Measurements from ENCODE around the gene TCAP. TPM values are rescaled to one million over a fixed set of nuclear protein-coding genes. Genes with fewer than 3 reads are reported as not detected.
A peak's percentile ranks its signal among the peaks of the same experiment; 100 is the strongest.

Gene TCAP
- total RNA-seq, 1 donor from 2014 or later = 0.98 TPM

DNA sequence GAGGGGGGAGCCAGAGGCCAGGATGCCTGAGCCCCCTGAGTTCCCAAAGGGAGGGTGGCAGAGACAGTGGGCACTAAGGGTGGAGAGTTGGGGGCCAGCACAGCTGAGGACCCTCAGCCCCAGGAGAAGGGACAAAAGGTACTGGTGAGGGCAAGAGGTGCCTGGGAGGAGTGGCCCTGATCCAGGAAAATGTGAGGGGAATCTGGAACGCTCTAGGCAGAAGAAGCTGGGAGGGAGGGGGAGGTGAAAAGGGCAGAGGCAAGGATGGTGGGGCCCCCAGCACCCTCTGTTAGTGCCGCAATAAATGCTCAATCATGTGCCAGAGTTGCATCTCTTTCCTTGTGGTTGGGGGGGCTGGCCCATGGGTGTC lies 1.1 kb downstream of the TCAP start:
- H2AFZ ChIP-seq (ENCODE audit: low read depth, low read length) = no peak overlapping the region
- Mint-ChIP-seq H3K9me3 (ENCODE audit: unreplicated experiment) (no peaks in the 10 kb centered on the region), H3K36me3 (ENCODE audit: low read depth, unreplicated experiment) (peaks cover 1% of the 10 kb centered on the region), H3K4me1 (ENCODE audit: low read depth, unreplicated experiment) (peaks cover 7% of the 10 kb centered on the region), H3K27me3 (ENCODE audit: low read depth, unreplicated experiment) (peaks cover 22% of the 10 kb centered on the region), H3K27ac (ENCODE audit: unreplicated experiment) (peak overlapping the region; percentile 77), H3K4me3 (ENCODE audit: unreplicated experiment) (no peak overlapping the region)
- peaks cover 5% of the 10 kb centered on the region for H3K4me1 ChIP-seq (ENCODE audit: insufficient read depth, low read length)
- no peak overlapping the region for H3K27ac ChIP-seq (ENCODE audit: low read depth, low read length)
- peaks cover 26% of the 10 kb centered on the region for H3K27me3 ChIP-seq (ENCODE audit: insufficient read depth, low read length)
- H4K20me1 ChIP-seq (ENCODE audit: insufficient read depth, low read length) = peaks cover 17% of the 10 kb centered on the region
- TF ChIP-seq EZH2 (IDR thresholded peaks at IDR 0.05; ENCODE audit: insufficient read depth, low read length) = no peak
- TF ChIP-seq, protein P1, sequence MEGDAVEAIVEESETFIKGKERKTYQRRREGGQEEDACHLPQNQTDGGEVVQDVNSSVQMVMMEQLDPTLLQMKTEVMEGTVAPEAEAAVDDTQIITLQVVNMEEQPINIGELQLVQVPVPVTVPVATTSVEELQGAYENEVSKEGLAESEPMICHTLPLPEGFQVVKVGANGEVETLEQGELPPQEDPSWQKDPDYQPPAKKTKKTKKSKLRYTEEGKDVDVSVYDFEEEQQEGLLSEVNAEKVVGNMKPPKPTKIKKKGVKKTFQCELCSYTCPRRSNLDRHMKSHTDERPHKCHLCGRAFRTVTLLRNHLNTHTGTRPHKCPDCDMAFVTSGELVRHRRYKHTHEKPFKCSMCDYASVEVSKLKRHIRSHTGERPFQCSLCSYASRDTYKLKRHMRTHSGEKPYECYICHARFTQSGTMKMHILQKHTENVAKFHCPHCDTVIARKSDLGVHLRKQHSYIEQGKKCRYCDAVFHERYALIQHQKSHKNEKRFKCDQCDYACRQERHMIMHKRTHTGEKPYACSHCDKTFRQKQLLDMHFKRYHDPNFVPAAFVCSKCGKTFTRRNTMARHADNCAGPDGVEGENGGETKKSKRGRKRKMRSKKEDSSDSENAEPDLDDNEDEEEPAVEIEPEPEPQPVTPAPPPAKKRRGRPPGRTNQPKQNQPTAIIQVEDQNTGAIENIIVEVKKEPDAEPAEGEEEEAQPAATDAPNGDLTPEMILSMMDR (IDR thresholded peaks at IDR 0.05; ENCODE audit: insufficient read depth, low read depth, low read length) = no peak
- no peak for FAIRE-seq
- no peaks in the 10 kb centered on the region for H3K36me3 ChIP-seq (ENCODE audit: insufficient read depth, low read length)
- no peak overlapping the region for H3K4me3 ChIP-seq (ENCODE audit: insufficient read depth, low read depth, low read length)
- no peak overlapping the region for H3K9ac ChIP-seq (ENCODE audit: low read length)
- no peaks in the 10 kb centered on the region for H3K79me2 ChIP-seq (ENCODE audit: insufficient read depth, low read length)
- no peak overlapping the region for H3K4me2 ChIP-seq (ENCODE audit: low read length)
- H3K9me3 ChIP-seq (ENCODE audit: insufficient read depth, low read depth, low read length) = no peaks in the 10 kb centered on the region
- DNase-seq (ENCODE audit: low read depth) = no peak

DNA sequence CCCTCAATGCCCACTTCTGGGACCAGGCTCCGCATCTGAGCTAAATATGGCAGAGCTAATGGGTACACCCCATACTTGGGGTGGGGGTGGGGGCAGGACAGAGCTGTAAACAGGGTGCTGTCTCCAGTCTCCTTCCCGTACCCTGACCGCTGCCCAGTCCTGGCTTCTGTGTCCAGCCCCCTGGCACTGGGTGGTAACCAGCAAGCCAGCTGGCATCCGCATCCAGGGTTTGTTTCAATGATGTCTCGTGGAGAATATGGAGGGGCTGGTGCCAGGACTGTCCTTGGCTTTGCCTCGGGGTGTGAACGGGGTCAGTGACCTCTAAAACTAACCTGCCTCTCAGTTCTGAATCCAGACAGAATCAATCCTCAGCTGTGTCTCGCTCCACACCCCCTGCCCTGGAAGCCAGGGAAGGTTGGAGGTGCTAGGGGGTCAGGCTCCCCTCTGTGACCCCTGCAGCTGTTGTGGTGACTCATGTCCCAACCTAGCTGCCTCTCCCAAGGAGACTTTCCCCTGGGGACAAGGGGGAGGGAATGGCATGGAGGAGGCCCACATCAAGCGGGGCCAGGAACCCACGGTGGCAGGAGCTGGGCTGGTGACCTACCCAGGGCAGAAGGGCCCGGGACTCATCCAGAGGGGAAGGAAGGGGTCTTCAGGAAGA lies 1.6 kb downstream of the TCAP start:
- Mint-ChIP-seq H3K36me3 (ENCODE audit: low read depth, unreplicated experiment) (no peaks in the 10 kb centered on the region), H3K9me3 (ENCODE audit: unreplicated experiment) (no peaks in the 10 kb centered on the region), H3K27me3 (ENCODE audit: low read depth, unreplicated experiment) (peaks cover 25% of the 10 kb centered on the region), H3K4me1 (ENCODE audit: low read depth, unreplicated experiment) (peaks cover 7% of the 10 kb centered on the region), H3K4me3 (ENCODE audit: unreplicated experiment) (peak overlapping the region; percentile 34), H3K27ac (ENCODE audit: unreplicated experiment) (no peak overlapping the region)
- Histone ChIP-seq H3K36me3 (ENCODE audit: insufficient read depth, low read length) (no peaks in the 10 kb centered on the region), H3K4me2 (ENCODE audit: low read length) (no peak overlapping the region), H3K79me2 (ENCODE audit: insufficient read depth, low read length) (no peaks in the 10 kb centered on the region), H3K9ac (ENCODE audit: low read length) (no peak overlapping the region), H2AFZ (ENCODE audit: low read depth, low read length) (no peak overlapping the region), H4K20me1 (ENCODE audit: insufficient read depth, low read length) (peaks cover 17% of the 10 kb centered on the region), H3K27me3 (ENCODE audit: insufficient read depth, low read length) (peaks cover 30% of the 10 kb centered on the region), H3K4me1 (ENCODE audit: insufficient read depth, low read length) (peaks cover 5% of the 10 kb centered on the region), H3K27ac (ENCODE audit: low read depth, low read length) (no peak overlapping the region), H3K9me3 (ENCODE audit: insufficient read depth, low read depth, low read length) (no peaks in the 10 kb centered on the region), H3K4me3 (ENCODE audit: insufficient read depth, low read depth, low read length) (no peak overlapping the region)
- FAIRE-seq (no peak), DNase-seq (ENCODE audit: low read depth) (no peak)
- TF ChIP-seq, protein P1 (IDR thresholded peaks at IDR 0.05; ENCODE audit: insufficient read depth, low read depth, low read length) = no peak
- no peak for TF ChIP-seq EZH2 (IDR thresholded peaks at IDR 0.05; ENCODE audit: insufficient read depth, low read length)

DNA sequence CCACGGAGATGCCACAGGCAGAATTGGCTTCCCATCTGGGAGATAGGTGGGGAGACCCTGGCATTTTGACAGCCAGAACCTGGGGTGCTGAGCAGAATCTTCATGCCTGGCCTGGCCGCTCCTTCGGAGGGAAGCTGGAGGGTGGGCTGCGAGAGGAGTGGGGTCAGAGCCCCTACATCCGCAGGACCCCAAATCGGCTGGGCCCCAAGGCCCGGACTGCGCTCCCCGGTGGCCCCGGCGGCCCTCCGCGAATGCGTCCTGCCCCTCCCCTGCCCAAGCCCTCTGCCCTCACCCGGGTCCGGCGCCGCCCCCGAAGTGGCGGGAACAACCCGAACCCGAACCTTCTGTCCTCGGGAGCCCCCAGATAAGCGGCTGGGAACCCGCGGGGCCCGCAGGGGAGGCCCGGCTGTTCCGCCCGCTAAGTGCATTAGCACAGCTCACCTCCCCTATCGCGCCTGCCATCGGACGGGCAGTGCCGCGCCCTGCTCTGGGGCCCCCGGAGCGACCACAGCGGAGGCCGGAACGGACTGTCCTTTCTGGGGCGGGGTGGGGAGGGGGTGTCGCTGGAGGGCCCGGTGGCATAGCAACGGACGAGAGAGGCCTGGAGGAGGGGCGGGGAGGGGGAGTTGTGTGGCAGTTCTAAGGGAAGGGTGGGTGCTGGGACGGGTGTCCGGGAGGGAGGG lies 2.3 kb downstream of the TCAP start:
- Mint-ChIP-seq H3K4me1 (ENCODE audit: low read depth, unreplicated experiment) (peaks cover 7% of the 10 kb centered on the region), H3K36me3 (ENCODE audit: low read depth, unreplicated experiment) (no peaks in the 10 kb centered on the region), H3K27ac (ENCODE audit: unreplicated experiment) (no peak overlapping the region), H3K27me3 (ENCODE audit: low read depth, unreplicated experiment) (peaks cover 32% of the 10 kb centered on the region), H3K9me3 (ENCODE audit: unreplicated experiment) (no peaks in the 10 kb centered on the region), H3K4me3 (ENCODE audit: unreplicated experiment) (no peak overlapping the region)
- H3K4me1 ChIP-seq (ENCODE audit: insufficient read depth, low read length) = peaks cover 5% of the 10 kb centered on the region
- FAIRE-seq (no peak), DNase-seq (ENCODE audit: low read depth) (no peak)
- TF ChIP-seq EZH2 (IDR thresholded peaks at IDR 0.05; ENCODE audit: insufficient read depth, low read length) = peak; percentile 43
- TF ChIP-seq, protein P1 (IDR thresholded peaks at IDR 0.05; ENCODE audit: insufficient read depth, low read depth, low read length) = no peak
- H3K36me3 ChIP-seq (ENCODE audit: insufficient read depth, low read length) = no peaks in the 10 kb centered on the region
- no peak overlapping the region for H3K9ac ChIP-seq (ENCODE audit: low read length)
- H3K27ac ChIP-seq (ENCODE audit: low read depth, low read length) = no peak overlapping the region
- H4K20me1 ChIP-seq (ENCODE audit: insufficient read depth, low read length) = peaks cover 16% of the 10 kb centered on the region
- H3K4me3 ChIP-seq (ENCODE audit: insufficient read depth, low read depth, low read length) = no peak overlapping the region
- no peaks in the 10 kb centered on the region for H3K79me2 ChIP-seq (ENCODE audit: insufficient read depth, low read length)
- no peaks in the 10 kb centered on the region for H3K9me3 ChIP-seq (ENCODE audit: insufficient read depth, low read depth, low read length)
- no peak overlapping the region for H2AFZ ChIP-seq (ENCODE audit: low read depth, low read length)
- H3K27me3 ChIP-seq (ENCODE audit: insufficient read depth, low read length) = peaks cover 34% of the 10 kb centered on the region
- peak overlapping the region; percentile 81 for H3K4me2 ChIP-seq (ENCODE audit: low read length)

Data from astrocyte (in vitro differentiated cells and primary cell).